Heart right ventricle (tissue), 16 donors: ENCODE data around the gene PLA2G2E. TPM values are rescaled to one million over a fixed set of nuclear protein-coding genes. Genes with fewer than 3 reads are reported as not detected.

Experiments used
- ATAC-seq, 8 donors: fragments of 200-7000 bp; cut with Tn5 transposase; one replicate each; pipeline ENCODE4 v1.9.1; 2020; ENCODE audit warnings: mild to moderate bottlenecking in 8 of 8, moderate library complexity in 8 of 8, moderate number of reproducible peaks in 1 of 8
- DNase-seq, 2 donors: peaks; one replicate each; pipeline ENCODE4 v3.0.0-alpha.2; 2020
- H3K27ac ChIP-seq, 10 donors: fragments of 200-600 bp; sonication (generic) in 2 of 10; one replicate each; pipeline versions ENCODE4 v1.5.0 to v1.8.0; 2020 to 2022; ENCODE audit warnings: mild to moderate bottlenecking in 3 of 10
- H3K27me3 ChIP-seq, 7 donors: fragments of 200-600 bp; one replicate each; pipeline ENCODE4 v1.8.0; 2021 to 2022; ENCODE audit warnings: mild to moderate bottlenecking in 2 of 7
- H3K36me3 ChIP-seq, 9 donors: fragments of 200-600 bp; sonication (generic) in 1 of 9; one replicate each; pipeline versions ENCODE4 v1.5.0 to v1.8.0; 2020 to 2022; ENCODE audit warnings: mild to moderate bottlenecking in 2 of 9
- H3K4me1 ChIP-seq, 9 donors: fragments of 200-600 bp; sonication (generic) in 1 of 9; one replicate each; pipeline versions ENCODE4 v1.5.0 to v1.8.0; 2020 to 2022; ENCODE audit warnings: mild to moderate bottlenecking in 4 of 9
- H3K4me3 ChIP-seq, 10 donors: fragments of 200-600 bp; sonication (generic) in 2 of 10; one replicate each; pipeline versions ENCODE4 v1.5.0 to v1.8.0; 2020 to 2022; ENCODE audit warnings: mild to moderate bottlenecking in 7 of 10, moderate library complexity in 2 of 10
- H3K9me3 ChIP-seq, 11 donors: fragments of 200-600 bp in 10 of 11; sonication (generic) in 2 of 11; one replicate each; pipeline versions ENCODE4 v1.5.0 to v1.8.0; 2013 to 2022; ENCODE audit warnings: mild to moderate bottlenecking in 2 of 11, control low read depth in 1 of 11, moderate library complexity in 1 of 11
- CTCF ChIP-seq, 9 donors: fragments of 200-600 bp; sonication (generic) in 2 of 9; IDR thresholded peaks; one replicate each; pipeline versions ENCODE4 v1.5.0 to v1.8.0; 2021 to 2022; ENCODE audit warnings: antibody characterized with exemption in 9 of 9, mild to moderate bottlenecking in 5 of 9, moderate library complexity in 1 of 9
- WGBS, 2 donors: extraction: QIAGEN DNeasy Blood & Tissue Kit; methylation state at CpG; one replicate each; pipeline ENCODE4 v1.1.7; 2013; ENCODE audit warnings: inconsistent platforms in 1 of 2; 5-methylcytosine and 5-hydroxymethylcytosine counted together
- intact Hi-C, 10 donors: fragments of 100-400 bp; cut with DNase I; formaldehyde crosslinking; loops; one replicate each; pipeline versions ENCODE4 v1.11.1 to v1.14.2; 2022
- polyA plus RNA-seq, 2 donors: library from polyadenylated mRNA; stranded (reverse); fragments of 200-250 nt; gene quantifications; one replicate each; pipeline ENCODE4 v1.2.3, GENCODE V29; 2013
- total RNA-seq, 10 donors: library from RNA; stranded (reverse); fragmentation: NEBNext Ultra II Directional in 3 of 10; extraction: Animal tissue kit (Norgen Biotek cat#: 25700) in 3 of 10; gene quantifications; one replicate each; pipeline versions ENCODE4 v1.2.1 to v1.2.4, GENCODE V29; 2021 to 2023
- donor health status: Arrhythmogenic right ventricular cardiomyopathy.
- donor health status: ischemic (EF 13 %, LVEDD 7.1; RV severe dilation, severe dysfunction).
- donor health status: healthy with polysubstance abuse.
- donor health status: DM: no; HTN: yes; CAD: no.
- donor health status: DM: no; HTN: no; CAD: no.
- donor health status: ischemic (EF 25% LVEDD 6.9; RV normal size, moderate dysfunction).
- donor health status: ischemic (EF 25% LVEDD 5.7; RV mildly dilated, moderate dysfunction).
- donor health status: healthy.
- donor health status: DM: yes; HTN: yes; CAD: no.
- donor health status: Ischemic cardiomyopathy.
- donor health status: ischemic (EF 35%, LVEDD 5.7; RV mildly dilated, moderate dysfunction).
- donor health status: nonischemic (EF 11% LVEDD 7.7; RV severe dilation, severe dysfunction).
- donor health status: DM: yes; HTN: yes; CAD: no.
- donor health status: PGD.
- donor health status: ischemic (EF 29% LVEDD 5.4; RV normal size, mild dysfunction).
- donor health status: nonischemic (EF 23%, LVEDD 6.1; RV moderate dilation, normal function).

PLA2G2E gene
- total and polyA plus RNA-seq, 12 donors, result not detected

- 62 to 69% methylated on average over 7 of the region's 7 CpGs for WGBS, 2 donors
- intact Hi-C loops, result no loop called here
- Histone ChIP-seq H3K4me3 (no peak overlapping the region), H3K27me3 (peaks cover 0 to 60% (median 45%) of the 10 kb centered on the region in 7 donors), H3K4me1 (no peaks in the 10 kb centered on the region), H3K36me3 (no peaks in the 10 kb centered on the region), H3K9me3 (no peaks in the 10 kb centered on the region), H3K27ac (no peak overlapping the region)
- DNase-seq (no peak), ATAC-seq (no peak)
- TF ChIP-seq CTCF (IDR thresholded peaks at IDR 0.05), result no peak
Observed at GRCh38 chr1:19872190-19872589, 51.2 kb downstream of the PLA2G2E start.

Other genes starting within 250 kb of the PLA2G2E start
- 1 to 10 TPM; 6.6 to 9.7 (median 8.0) TPM for gene TMCO4, start 123.7 kb downstream of the PLA2G2E start, total RNA-seq
- gene TMCO4, start 123.7 kb downstream of the PLA2G2E start, polyA plus RNA-seq, result 10 to 100 TPM in 1 of 2 donors, 1 to 10 TPM in 1; 6.1 to 12.2 TPM
- not detected for gene RNF186, start 108.3 kb downstream of the PLA2G2E start, total RNA-seq
- gene RNF186, start 108.3 kb downstream of the PLA2G2E start, polyA plus RNA-seq, result not detected
- 1 to 10 TPM; 3.1 to 5.7 (median 4.0) TPM for gene OTUD3, start 41.2 kb downstream of the PLA2G2E start, total RNA-seq
- 1 to 10 TPM; 1.2 to 3.0 TPM for gene OTUD3, start 41.2 kb downstream of the PLA2G2E start, polyA plus RNA-seq
- gene PLA2G2A, start 56.0 kb upstream of the PLA2G2E start, total RNA-seq, result 100 to 1,000 TPM in 2 of 10 donors, 10 to 100 TPM in 5, 1 to 10 TPM in 3; 2.8 to 296 (median 32.6) TPM
- gene PLA2G2A, start 56.0 kb upstream of the PLA2G2E start, polyA plus RNA-seq, result 100 to 1,000 TPM; 349 to 593 TPM
- gene PLA2G5, start 146.6 kb upstream of the PLA2G2E start, total RNA-seq, result 10 to 100 TPM; 31.5 to 58.2 (median 49.3) TPM
- 100 to 1,000 TPM in 1 of 2 donors, 10 to 100 TPM in 1; 44.5 to 133 TPM for gene PLA2G5, start 146.6 kb upstream of the PLA2G2E start, polyA plus RNA-seq
- gene PLA2G2D, start 195.9 kb upstream of the PLA2G2E start, total RNA-seq, result 1 to 10 TPM in 1 of 10 donors, not detected in 9; 1.1 TPM
- gene PLA2G2D, start 195.9 kb upstream of the PLA2G2E start, polyA plus RNA-seq, result not detected
- gene PLA2G2F, start 215.7 kb upstream of the PLA2G2E start, total RNA-seq, result not detected
- not detected for gene PLA2G2F, start 215.7 kb upstream of the PLA2G2E start, polyA plus RNA-seq